ENCODE results near the gene BTF3.
"Not testable (repeated sequence)": the region's sequence is repeated elsewhere in the genome, so short reads cannot be mapped to it uniquely, and the experiment has no call there.

Gene BTF3

GRCh38 chr5:73498057-73498992 lies at the start of gene BTF3:
BTF3 (plus strand) TSS chr5:73498442; CDS start chr5:73498668, 226 bp downstream.
- DNase-seq, result peak; percentile 95

GRCh38 chr5:73448463-73449136 lies 49.6 kb upstream of the BTF3 start, which contains the start of gene FOXD1:
FOXD1 (minus strand) TSS chr5:73448777; CDS start chr5:73448362, 415 bp downstream.
- DNase-seq, result peak; percentile 69

GRCh38 chr5:73450137-73450536 lies 48.1 kb upstream of the BTF3 start:
- no peak for DNase-seq

- no peak for DNase-seq
These were observed 47.5 kb upstream of the BTF3 start for GRCh38 chr5:73450672-73451223.

- DNase-seq, result peak; percentile 80
These were observed 46.8 kb upstream of the BTF3 start for GRCh38 chr5:73451224-73452130.

- DNase-seq, result no peak
These were observed 46.0 kb upstream of the BTF3 start for GRCh38 chr5:73452215-73452614.

- peak; percentile 45 for DNase-seq
These were observed 43.7 kb upstream of the BTF3 start for GRCh38 chr5:73454379-73455036.

- DNase-seq, result not testable (repeated sequence)
These were observed 41.8 kb upstream of the BTF3 start for GRCh38 chr5:73456462-73456861.

- DNase-seq, result no peak
These were observed 38.9 kb upstream of the BTF3 start for GRCh38 chr5:73459366-73459765.

- DNase-seq, result no peak
These were observed 38.1 kb upstream of the BTF3 start for GRCh38 chr5:73460133-73460532.

GRCh38 chr5:73464016-73464745 lies 34.1 kb upstream of the BTF3 start:
- no peak for DNase-seq

- DNase-seq, result not testable (repeated sequence)
These were observed 29.6 kb upstream of the BTF3 start for GRCh38 chr5:73468638-73469037.

- DNase-seq, result no peak
These were observed 28.4 kb upstream of the BTF3 start for GRCh38 chr5:73469878-73470277.

- no peak for DNase-seq
These were observed 26.6 kb upstream of the BTF3 start for GRCh38 chr5:73471654-73472053.

GRCh38 chr5:73472116-73472515 lies 26.1 kb upstream of the BTF3 start:
- DNase-seq, result no peak

GRCh38 chr5:73480500-73480899 lies 17.7 kb upstream of the BTF3 start:
- no peak for DNase-seq

- DNase-seq, result no peak
These were observed 15.7 kb upstream of the BTF3 start for GRCh38 chr5:73482383-73483136.

GRCh38 chr5:73483676-73484075 lies 14.6 kb upstream of the BTF3 start:
- no peak for DNase-seq

GRCh38 chr5:73484511-73484910 lies 13.7 kb upstream of the BTF3 start:
- DNase-seq, result no peak

- DNase-seq, result no peak
These were observed 12.5 kb upstream of the BTF3 start for GRCh38 chr5:73485715-73486114.
